HG03280 (cell line): ENCODE data around the gene EPHB6.
A peak's percentile ranks its signal among the peaks of the same experiment; 100 is the strongest.

Source experiments
- ATAC-seq: cut with Tn5 transposase; IDR thresholded peaks from one replicate; pipeline ENCODE4 v1.9.1; 2021; ENCODE audit warnings: mild to moderate bottlenecking, moderate library complexity; ENCODE audit not compliant: unreplicated experiment

Gene EPHB6

DNA sequence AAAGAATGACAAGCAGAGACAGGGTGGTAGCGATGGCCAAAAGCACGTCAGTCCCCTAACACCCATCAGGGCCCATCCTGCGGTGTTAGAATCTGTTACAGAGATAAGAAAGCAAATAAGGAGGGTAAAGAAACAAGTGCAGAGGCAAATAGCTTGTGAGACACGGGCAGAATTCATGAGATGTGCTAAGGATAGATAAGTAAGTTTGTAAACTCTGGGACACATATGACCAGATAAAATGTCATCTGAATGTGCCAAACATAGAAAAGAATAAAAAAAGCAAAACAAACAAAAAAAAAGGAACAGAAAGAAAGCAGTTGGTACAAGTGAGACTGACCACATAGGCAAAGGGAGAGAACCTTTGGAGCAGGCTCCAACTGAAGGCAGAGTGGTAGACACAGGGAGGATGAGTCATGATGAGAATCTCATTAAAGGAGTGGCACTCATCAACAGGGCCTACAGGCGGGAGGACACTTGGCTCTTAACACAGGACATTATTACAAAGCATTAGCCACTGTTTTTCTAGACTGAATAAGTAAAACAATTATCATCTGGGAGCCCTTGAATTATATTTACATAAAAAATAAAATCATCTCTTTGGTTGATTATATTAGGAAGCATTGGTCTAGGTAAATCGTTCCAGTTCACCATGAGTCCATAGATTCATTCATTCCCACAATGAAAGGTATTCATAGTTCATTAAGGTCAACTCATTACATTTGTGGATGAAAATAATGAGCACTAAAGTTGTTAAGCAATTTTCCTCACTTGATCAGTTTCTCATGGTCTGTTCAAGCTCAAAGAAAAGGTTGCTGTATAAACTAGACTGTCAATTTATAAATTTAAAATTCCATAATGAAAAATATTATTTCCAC is 21.5 kb upstream of the EPHB6 start:
- ATAC-seq, result peak; percentile 46

DNA sequence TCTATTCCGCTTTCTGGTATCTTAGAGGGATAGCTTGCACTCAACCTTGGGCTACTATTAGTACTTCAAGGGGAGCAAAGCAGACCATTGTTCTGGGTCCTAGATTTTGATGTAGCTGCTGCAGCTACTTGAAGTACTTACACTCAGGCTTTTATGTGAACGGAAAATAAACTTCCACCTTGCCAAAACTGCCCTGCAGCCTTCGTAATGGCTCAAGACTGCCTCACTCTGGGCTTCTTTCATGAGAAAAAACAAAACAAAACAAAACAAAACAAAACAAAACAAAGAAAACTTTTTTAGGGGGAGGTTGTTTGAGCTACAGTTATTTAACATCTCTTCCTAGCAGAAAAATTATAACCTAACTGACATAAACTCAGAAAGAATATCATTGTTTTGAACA is 19.4 kb upstream of the EPHB6 start:
- ATAC-seq, result no peak

DNA sequence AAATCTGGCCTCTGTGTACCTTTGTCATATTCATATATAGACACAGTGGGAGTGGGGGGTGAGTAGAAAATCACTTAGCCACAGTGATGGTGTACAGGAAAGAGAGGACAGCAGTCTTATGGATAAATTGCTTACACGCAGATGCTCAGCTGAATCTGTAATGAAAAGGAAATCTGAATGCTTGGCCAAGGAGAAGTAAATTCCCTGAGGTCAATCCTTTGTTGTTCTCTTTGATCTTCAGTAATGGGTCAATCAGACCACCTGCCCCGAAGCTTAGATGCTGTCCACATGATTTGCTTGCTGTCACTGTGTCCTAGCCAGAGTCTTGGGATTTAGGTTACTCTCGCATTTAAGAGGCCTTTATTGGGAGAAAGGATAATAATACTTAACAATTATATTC is 18.4 kb upstream of the EPHB6 start:
- no peak for ATAC-seq

DNA sequence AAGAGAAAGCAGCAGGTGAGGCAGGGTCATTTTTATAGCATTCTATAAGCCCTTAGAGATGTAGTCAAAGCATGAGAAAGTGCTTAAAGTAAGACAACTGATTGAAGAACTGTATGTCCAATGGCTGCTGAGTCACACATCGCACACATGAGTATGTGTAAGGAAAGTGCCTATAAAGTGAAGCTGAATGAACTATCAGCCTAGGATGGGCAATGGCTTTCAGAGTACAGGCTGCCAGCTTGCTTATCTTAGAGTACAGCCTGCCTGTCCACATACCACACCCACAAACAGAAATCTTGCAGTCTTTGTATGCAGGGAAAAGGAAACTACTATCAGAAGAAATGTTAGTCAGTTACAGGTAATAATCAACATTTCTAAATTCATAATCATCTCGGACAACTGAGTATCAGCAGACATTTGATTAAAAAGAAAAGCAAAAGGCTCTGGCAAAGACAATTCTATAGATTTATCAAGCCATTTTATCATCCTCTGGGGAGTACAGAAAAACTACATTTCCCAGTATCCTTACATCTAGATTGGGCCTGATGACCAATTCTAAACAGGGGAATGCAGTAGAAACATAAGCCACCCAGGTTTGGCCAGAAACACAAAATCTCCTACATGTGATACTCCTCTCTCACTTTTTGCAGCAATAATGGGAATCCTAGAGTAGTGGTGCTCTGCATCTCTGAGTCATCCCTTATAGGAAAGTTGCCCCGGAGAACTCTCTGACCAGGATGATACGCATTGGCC is 16.2 kb upstream of the EPHB6 start:
- ATAC-seq, result no peak

DNA sequence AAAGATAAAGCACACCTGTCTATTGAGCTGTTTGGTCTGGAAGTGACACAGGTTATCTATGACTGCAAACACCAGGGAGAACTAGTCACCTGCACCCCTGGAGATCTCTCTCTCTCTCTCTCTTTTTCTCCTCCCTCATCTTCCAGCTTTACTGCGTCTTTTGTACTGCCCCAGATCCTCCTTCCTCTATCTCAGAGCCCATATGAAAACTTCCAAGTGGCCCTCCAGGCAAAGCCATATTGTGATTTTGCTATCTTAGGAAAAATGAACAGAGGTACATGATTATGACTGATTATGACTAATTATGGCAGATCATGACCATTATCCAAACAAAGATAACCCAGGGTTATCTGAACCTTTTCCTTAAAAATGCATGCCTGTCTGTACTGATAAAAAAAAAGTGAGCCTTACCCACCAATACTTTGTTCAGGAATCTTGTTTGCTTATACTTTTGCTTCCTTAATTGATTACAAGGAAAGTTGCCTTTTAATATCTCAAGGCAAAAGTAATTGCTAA is 12.6 kb upstream of the EPHB6 start:
- ATAC-seq, result no peak

DNA sequence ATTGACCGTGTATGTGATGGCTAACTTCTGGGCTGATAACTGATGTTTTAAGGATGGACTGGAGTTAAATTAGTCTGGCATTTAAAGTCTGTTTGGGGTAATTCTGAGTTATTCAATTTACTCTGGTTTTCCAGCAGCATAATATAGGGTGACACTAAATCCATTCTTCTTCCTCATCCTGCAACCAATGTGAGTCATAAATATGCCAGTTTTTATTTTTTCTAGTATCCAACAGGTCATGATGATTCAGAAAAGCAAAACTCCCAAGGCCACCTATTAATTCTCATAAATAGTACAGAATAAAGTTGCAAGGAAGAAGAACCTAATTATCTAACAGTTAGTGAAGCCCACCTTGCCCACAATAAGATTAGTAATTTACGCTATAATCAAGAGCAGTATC is 7.5 kb upstream of the EPHB6 start:
- ATAC-seq, result no peak

DNA sequence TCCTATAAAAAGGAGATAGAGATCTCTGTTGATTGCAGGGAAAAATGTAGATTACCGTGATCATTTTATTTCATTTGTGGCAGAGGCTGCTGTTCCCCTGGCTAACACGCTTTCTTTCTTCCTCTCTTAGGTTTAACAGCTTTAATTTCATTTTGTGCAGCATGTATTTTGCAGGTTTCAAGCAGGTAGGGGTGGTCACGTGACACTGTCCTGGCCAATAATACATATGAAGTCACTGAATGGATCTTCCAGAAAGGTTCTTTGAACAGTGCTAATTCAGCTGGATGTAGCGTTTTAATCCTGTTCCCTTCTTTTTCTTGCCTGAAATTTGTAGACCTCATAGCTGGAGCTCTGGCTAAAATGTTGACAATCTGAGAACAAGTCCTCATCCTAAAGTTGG is 3.6 kb upstream of the EPHB6 start:
- no peak for ATAC-seq

DNA sequence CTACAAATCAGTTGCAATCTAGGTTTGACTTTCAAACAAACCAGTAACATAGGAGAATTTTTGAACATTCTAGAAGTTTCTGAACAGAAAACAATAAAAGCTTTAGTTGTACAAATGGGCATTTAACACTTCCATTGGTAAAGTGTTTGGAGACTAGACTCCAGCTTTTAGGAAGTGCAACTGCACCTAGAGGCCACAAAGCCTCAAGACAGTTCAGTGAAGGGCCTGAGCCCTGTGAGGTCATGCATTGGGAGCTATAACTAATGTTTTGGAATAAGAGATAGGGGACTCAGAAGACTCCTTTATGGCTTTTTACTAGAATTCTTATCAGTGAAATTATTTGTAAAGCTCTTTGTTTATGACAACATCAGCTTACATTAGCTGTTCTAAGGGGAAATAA is 3.0 kb upstream of the EPHB6 start:
- ATAC-seq, result no peak

DNA sequence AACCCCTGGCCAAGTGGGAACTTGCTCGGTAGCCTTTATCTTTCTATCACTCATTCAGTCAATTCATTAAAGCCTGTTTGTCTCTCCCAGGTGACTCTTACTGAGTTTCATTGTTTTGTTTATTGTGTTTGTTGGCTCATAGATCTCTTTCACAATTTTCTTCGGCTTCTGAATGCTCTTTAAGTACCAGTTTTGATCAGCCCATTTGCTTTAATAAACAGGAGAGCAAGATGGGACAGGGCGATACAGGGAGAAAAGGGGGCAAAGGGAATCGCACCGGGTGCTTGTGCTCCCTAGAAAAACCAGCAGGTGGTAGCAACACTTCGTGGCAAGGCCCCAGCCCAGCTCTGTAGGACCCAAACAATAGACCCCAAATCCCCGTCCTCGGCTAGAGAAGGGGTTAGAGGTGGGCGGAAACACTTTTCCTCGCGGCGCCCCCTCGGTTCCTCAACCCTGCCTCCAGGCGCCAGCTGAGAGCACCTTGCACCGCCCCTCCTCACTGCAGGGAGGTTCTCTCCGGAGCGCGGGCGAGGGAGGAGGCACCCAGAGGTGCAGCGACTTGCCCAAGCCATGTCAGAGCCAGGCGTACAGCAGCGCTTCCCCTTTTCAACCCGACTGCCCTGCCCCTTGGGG is 1.0 kb upstream of the EPHB6 start:
- ATAC-seq, result peak; percentile 88

DNA sequence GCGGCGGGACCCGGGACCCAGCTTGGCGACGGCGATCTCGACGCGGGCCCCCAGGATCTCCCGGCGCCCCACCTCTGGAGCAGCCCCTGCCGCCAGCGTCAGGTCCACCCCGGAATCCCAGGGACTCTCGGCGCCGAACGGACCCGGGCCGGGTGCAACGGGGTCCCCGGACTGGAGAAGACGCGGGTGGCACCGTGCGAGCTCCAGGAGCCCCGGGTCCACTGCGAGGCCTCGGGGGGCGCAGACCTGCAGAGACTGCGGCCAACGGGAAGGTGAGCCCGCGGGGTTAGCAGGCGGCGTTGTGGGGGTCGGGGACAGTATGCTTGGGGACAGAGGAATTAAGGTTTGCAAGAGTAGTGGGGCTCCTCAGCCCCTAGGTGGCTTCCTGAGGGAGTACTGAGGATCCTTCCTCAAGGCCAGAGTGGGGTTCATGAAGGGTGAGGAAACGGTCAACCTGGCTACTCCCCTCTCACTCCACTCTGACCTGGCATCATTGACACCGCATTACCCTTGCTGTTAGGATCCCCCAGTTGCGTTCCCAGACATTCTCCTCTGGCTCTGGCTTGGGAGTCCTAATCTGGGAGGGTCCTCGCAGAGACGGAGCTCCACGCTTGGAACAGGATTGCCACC is 353 bp downstream of the EPHB6 start:
- ATAC-seq, result no peak

DNA sequence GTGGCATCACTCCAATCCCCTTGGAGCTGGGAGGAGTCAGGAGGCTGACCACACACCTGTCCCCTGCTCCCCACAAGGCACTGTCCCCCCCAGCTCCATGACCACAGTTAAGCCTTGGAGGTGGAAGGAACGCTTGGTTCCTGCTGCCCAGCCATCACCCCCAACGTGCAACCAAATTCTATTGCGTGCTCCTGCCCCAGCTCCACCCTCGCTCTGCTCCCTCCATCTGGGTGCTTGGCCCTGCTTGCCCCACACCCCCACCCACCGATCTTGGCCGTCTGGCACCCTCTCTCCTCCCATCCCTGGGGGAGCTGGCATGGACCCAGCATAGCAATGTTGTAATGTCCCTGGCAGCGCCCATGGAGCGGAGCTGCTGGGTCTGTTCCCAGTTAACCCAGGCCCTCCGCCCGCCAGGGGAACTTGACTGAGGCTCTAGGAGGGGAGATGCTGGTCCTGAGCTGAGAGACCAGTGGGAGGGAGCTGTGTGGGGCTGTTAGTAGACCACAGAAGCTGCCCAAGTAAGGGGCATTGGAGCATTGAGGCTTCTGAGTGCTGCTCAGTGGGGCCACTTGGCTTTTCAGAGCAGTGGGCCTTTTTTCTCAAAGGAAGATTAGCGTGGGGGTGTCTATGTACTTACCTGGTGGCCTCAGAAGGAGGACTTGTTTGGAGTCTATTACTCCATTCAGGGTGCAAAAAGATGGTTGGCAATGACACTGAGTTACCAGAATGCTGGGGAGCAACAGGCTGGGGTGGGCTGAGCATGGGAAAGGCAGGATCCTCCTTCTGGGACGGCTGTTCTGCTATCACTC is 1.1 kb downstream of the EPHB6 start:
- ATAC-seq, result no peak

DNA sequence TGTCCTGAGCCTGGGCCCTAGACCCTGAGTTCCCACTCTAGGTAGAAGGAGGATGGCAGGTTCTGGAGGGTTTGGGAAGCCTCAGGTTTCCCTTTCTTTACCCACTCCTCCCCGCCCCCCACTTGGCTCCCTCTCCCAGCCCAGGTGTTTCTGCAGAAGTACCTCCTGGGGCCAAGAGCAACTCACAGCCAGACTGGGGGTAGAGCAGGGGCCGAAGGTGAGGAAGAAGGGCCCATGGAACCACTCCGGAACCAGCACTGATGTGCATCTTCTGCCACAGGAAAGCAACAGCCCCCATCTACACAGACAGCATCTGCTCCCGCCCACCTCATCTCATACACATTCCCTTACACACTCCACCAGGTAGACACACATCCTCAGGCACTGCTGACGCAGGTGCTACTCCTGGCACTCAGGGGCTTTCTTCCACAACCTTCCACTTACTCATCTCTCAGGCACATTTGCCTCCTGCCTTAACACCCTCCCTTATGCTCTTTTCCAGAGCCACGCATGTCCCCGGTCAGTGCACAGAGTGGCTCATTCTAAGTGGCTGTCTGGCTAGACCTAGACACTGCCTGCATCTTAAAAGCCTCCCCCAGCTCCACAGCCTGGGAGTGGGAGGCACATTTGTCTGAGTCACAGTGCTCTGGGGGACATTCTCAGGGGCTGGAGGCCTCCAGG is 1.8 kb downstream of the EPHB6 start:
- no peak for ATAC-seq

DNA sequence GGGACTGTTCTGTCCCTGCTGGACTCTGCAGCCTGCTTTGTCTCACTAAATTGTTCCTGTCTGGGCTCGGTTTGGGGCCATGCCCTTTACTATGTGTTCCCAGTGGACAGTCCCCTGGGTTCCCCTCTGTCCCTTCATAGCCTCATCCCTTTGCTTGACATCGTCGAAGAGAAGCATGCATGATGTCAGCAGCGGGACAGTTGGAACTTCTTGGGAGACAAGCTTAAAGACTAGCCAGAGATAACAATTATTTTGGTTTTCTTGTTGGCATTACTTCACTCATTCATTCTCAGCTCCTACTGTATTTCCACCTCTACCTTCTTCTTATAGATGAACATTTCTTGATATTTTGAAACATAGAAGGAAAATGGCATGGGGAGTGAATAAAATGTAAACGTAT is 2.7 kb downstream of the EPHB6 start:
- ATAC-seq, result no peak

DNA sequence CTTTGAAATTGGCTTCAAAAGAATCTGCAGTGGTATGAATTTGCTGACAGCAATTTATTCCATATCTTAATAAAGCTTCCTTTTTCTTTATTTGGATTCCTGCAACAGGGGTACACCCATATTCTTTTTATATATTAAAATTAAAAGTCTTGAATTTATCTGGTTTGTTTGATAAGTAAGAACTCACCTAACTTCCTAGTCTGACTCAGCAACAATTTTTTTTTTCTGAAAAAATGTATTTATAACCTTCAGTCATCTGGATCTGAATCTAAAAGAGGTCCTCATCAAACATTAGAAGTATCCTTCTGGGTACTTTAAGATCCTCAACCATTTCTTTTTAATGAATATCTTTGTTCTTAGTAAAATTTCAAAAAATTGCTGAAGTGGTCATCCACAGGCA is 4.5 kb downstream of the EPHB6 start:
- no peak for ATAC-seq

DNA sequence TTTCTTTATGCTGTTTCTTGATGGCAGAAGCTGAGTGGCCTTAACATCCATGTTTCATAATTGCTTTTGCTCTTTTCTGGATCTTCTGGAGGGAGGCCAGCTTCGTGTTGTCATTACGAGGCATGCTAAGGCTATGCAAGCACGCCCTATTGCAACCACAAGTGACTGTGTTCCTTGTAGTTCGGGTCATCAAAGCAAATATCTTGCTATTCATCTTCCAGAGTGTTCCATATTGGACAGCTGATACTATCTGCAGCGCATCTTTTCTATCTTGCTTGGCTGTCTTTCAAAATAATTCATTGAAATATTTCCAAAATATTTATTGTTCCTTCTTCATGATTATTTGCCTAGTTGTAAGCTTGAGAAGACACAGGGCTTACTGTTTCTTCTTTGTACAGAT is 5.0 kb downstream of the EPHB6 start:
- ATAC-seq, result no peak

DNA sequence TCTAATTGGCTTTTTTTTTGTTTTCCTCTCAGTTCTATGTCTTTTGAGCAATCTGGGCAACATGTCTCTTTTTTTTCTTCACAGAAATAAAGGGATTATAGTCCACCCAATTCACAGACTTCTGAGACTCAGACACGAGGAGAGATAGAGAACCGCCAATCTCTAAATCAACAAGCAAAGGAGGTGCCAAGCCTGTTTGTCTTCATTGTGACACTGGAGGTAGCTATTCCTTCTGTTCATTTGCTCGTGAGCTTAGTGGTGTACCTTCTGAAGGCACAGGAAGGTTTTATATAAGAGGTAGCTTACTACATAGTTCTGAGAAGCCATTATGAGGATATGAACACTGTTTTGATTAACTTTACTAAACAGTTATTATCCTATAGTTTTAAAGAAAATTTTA is 6.1 kb downstream of the EPHB6 start:
- ATAC-seq, result no peak

DNA sequence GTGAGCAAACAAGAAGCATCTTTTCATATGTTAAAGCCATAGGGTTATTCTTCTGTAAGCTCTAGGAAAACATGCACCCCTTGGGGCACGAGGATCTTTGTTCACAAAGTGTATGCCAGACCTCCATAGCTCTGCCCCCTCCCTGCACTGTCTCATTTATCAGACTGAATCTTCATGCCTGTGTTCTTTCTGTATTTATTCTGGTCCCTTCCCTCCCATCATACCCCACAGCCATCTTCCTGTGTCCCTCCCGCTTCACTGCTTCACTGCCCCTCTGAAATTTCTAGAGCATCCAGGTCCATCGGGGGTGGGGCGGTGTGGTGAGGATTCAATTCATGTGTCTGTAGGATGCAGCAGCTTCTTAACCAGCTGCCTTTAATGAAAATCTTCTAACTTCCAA is 7.5 kb downstream of the EPHB6 start:
- ATAC-seq, result no peak

DNA sequence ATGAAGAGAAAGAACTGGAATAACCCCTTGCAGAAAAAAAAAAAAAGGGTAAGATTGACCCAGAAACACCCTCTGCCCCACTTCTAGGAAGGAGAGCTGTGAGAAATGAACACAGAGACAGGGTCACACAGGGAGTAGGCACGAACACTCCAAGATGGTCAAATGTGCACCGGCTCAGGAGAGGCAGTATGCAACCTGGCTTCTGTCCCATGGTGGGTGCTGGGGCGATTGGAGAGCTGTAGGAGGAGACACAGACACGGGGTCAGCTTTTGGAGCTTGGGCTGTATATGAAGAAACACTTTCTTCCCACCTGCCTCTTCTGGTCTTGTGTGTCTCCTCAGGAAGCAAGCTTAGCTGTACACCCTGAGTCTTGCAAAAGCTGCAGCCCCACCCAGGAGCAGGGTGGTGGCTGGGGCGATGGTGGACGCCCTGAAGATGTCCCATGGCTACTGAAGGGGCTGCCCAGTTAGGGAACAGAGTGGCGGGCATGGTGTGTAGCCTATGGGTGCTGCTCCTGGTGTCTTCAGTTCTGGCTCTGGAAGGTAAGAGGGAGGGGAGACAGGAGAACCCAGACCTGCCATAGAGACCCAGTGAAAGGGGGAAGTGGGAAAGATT is 8.0 kb downstream of the EPHB6 start:
- no peak for ATAC-seq

DNA sequence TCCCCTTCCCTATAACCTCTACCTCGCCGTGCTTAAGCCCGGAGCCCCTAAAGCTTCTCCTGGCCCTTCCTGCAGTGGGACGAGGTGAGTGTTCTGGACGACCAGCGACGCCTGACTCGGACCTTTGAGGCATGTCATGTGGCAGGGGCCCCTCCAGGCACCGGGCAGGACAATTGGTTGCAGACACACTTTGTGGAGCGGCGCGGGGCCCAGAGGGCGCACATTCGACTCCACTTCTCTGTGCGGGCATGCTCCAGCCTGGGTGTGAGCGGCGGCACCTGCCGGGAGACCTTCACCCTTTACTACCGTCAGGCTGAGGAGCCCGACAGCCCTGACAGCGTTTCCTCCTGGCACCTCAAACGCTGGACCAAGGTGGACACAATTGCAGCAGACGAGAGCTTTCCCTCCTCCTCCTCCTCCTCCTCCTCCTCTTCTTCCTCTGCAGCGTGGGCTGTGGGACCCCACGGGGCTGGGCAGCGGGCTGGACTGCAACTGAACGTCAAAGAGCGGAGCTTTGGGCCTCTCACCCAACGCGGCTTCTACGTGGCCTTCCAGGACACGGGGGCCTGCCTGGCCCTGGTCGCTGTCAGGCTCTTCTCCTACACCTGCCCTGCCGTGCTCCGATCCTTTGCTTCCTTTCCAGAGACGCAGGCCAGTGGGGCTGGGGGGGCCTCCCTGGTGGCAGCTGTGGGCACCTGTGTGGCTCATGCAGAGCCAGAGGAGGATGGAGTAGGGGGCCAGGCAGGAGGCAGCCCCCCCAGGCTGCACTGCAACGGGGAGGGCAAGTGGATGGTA is 9.2 kb downstream of the EPHB6 start:
- no peak for ATAC-seq
